GM12873 (cell line): ENCODE measurements around the gene NXPH1.

Experiments
- CTCF ChIP-seq: IDR thresholded peaks from 2 replicates; pipeline ENCODE4 v1.5.1; 2012; ENCODE audit warnings: low read depth, mild to moderate bottlenecking, moderate library complexity, low read length, control low read depth; ENCODE audit not compliant: insufficient read depth; ENCODE audit errors: missing control alignments

The NXPH1 gene

GRCh38 chr7:8714791-8715190 is 281.4 kb downstream of the NXPH1 start:
- no peak for TF ChIP-seq CTCF

- no peak for TF ChIP-seq CTCF
These were observed 285.7 kb downstream of the NXPH1 start for GRCh38 chr7:8719102-8719501.

- TF ChIP-seq CTCF, result peak; percentile 81
These were observed 290.8 kb downstream of the NXPH1 start for GRCh38 chr7:8724080-8724718.

GRCh38 chr7:8739837-8740236 is 306.4 kb downstream of the NXPH1 start:
- no peak for TF ChIP-seq CTCF

- no peak for TF ChIP-seq CTCF
These were observed 309.4 kb downstream of the NXPH1 start for GRCh38 chr7:8742837-8743236.

- no peak for TF ChIP-seq CTCF
These were observed 313.9 kb downstream of the NXPH1 start for GRCh38 chr7:8747338-8747737.

GRCh38 chr7:8751557-8752231 is 318.3 kb downstream of the NXPH1 start:
- no peak for TF ChIP-seq CTCF
